T1000 (cell line): ENCODE results near the gene CBX4.
A peak's percentile ranks its signal among the peaks of the same experiment; 100 is the strongest.

ENCODE experiments used
- DNase-seq: peaks from one replicate; lab custom pipeline; 2025; ENCODE audit warnings: mixed read lengths; lab: John Stamatoyannopoulos, UW

Gene CBX4

DNA sequence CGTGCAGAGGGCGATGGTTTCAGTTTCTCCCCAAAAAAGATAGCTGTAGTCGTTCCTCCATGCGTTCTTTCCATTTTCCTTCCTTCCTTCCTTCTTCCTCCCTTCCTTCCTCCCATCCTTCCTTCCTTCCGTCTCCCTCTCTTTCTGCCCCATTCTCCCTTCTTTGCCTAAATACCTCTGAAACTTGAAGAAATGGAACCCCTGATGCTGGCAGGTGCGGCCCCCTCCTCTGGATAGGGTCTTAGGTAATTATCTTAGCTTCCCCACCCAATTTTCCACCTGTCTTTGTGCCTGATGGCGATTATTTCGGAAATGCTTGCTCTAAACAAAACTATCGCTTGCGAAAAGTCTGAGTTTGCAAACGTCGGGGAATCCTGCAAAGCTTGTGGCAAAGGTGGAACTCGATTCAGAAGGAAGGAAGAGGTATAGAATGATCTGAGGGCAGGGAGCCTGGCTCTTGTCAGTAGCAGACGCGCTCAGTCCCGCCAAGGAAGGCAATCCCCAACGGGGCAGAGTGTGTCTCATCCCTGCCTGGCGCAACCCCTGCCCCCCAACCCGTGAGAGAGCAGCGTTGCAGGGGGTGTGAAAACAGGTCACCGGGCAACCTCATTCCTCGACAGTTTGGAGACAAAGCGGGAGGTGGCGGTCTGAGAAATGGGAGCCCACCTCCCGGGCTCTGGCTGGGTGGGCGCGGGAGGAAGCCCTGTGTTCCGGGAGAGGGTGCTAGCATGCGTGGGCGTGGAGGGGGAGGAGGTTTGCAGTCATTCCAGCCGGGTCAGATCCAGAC is 39.5 kb downstream of the CBX4 start:
- DNase-seq, result no peak

GRCh38 chr17:79799174-79799537 is 40.1 kb downstream of the CBX4 start:
- no peak for DNase-seq

DNA sequence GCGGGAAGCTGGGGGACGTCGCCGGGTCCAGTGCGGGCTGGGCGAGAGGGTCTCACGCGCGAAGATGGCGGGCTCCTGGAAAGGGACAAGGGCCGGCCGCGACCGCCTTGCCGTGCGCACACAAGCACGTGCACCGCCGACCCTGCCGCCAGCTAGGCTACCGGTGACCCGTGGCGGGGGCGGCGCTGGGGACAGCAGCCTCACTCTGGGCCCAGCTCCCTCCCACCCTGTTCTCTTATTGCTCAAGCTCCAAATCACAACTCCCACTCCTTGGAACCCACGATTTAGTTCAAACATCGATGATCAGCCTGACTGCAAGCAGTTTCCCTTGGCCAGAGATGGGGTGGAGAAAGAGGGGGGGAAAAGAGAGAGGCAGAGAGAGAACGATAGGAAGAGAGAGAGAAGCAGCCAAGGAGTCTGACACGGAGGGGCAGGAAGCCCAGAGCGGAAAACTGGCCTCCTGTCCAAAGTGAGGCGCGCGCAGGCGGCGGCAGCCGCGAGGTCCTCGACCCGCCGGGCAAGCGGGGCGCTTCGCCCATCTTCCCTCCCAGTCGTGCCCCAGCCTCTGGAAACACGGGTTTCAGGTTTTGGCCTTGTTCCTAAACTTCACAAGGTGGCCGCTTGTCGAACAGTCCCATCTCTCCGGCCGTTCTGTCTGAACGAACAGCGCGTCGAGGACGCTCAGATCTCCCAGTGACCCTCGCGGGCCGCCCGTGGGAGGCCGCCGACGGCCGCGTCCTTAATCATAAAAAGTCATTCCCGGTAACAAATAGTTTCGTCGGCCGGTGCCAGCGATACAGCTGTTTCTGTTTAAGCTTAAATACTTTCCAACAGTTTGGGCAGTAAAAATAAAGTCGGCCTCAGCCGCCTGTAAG is 40.7 kb downstream of the CBX4 start:
- DNase-seq, result no peak

GRCh38 chr17:79797492-79798298 is 41.5 kb downstream of the CBX4 start:
- DNase-seq, result no peak

GRCh38 chr17:79796763-79797491 is 42.3 kb downstream of the CBX4 start, which contains the start of gene CBX8:
Gene CBX8 (minus strand): TSS chr17:79797077. CDS start chr17:79796998, 79 bp downstream.
- DNase-seq, result peak; percentile 99

DNA sequence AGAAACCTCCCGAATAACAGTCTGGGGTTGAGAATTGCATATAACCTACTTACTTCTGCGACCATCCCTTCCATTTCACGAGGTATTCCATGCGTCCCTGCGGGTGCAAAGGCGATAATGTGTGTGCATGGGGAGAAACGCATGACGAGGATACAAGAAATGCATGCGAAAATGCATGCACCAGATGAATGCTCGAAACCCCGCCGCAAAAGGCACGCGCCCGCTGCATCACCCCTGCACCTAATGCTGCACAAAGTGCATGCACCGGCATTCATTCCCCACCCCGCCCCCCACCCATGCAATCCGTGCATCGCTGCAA is 42.8 kb downstream of the CBX4 start:
- DNase-seq, result no peak

DNA sequence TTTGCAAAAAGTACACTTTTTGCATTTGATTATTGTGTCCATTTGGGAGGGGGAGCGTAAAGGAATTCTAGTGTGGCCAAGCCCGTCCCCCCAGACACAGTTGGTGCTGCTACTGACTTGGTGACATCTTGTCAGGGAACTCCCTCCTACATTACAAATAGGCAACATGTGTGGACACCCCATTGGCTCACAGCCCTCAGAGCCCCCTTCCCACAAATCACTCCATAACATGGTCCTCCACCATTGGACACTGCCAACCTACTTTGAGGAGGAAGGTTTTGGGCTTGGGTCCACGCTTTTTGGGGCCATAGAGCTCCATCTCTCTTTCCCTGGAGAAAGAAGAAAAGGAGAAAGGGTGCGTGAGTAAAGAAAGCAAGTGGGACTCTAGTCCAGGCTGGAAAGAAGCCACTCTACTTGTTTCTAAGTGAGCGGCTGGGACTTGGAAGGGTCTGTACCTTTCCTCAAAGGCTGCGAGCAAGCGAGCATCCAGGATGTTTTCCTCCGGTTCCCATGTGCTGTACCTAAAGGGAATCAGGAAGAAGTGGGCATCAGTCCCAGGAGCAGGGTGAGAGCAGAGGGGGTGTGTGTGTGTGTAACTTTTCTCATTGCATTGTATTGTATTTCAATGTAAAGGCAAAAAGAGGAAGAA is 43.3 kb downstream of the CBX4 start:
- no peak for DNase-seq

GRCh38 chr17:79794659-79795511 is 44.4 kb downstream of the CBX4 start:
- no peak for DNase-seq

- no peak for DNase-seq
Observed at GRCh38 chr17:79793924-79794304, 45.3 kb downstream of the CBX4 start.

DNA sequence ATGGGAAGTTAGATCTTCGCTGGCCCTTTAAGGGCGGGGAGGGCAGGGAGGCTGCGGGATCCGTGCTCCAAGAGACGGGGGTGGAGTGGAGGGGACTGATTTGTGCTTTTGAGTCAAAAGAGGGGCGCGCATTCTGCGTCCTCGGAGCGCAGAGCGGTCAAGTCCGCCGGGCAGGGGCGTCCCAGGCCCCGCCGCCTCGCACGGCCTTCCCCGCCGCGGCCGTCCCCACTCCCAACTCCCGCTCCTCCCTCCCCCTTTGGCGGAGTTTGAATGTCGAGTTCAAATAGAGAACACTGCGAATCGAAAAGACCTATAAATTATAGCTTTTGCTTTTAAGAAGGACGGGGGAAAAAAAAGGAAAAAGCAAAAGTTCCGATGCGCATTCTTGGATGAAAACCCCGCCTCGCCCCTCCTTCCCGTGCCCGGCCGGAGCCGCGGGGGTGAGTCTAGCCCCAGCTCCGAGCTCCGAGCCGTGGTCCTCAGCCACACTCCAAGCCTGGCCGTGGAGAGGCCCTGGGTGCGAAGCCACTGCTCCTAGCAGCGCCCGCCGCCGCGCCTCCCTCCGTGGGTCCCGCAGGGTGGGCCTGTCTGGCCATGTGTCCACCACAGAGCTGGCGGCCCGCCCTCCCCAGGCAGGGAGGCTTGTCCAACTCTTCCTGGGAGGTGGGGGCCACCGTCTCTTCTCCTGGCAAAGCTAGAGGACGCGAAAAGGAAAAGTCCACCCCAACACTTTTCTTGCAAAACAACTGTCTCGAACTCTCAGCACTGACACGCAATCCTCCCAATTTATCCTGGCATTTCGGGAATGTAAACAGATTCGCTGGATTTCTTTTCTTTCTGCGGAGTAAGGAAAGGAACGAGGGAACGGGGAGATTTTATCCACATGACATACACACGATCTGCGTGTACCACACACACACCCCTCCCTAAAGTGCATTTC is 46.0 kb downstream of the CBX4 start:
- DNase-seq, result no peak

GRCh38 chr17:79792341-79792871 is 46.8 kb downstream of the CBX4 start:
- DNase-seq, result no peak

DNA sequence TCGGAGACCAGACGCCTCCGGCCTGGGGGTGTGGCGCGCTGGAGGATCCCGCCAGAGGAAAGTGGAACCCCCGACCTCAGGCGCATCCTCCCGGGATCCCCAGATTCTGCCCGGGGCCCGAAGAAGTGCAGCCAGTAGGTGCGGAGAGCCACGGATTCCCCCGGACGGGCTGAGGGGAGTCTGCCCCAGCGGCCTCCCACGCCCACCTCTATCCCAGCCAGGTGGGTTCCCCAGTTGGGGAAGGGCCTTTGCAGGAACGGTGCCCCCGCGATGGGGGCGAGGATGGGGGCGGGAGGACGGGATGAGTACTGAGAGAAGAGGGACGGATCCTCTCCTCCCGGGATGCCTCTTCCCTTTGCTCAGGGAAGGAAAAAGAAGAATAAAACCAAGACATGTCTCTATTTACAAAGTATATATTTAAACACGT is 47.5 kb downstream of the CBX4 start:
- DNase-seq, result no peak

GRCh38 chr17:79790805-79791734 is 48.2 kb downstream of the CBX4 start:
- DNase-seq, result no peak

GRCh38 chr17:79789943-79790804 is 49.1 kb downstream of the CBX4 start:
- DNase-seq, result no peak

- no peak for DNase-seq
Observed at GRCh38 chr17:79788989-79789942, 50.0 kb downstream of the CBX4 start.

- DNase-seq, result no peak
Observed at GRCh38 chr17:79788455-79788854, 50.8 kb downstream of the CBX4 start.
